ENCODE results near the gene TRIM10.

TRIM10 gene

GRCh38 chr6:30160785-30161531 lies at the start of gene TRIM10:
Gene TRIM10 (minus strand): TSS chr6:30161211. CDS start chr6:30160858, 353 bp downstream.
- no peak for DNase-seq (ENCODE audit: low read depth)
- no peak within 1 kb of the TSS for H3K4me3 ChIP-seq (ENCODE audit: low read depth, low read length)

- no peak for DNase-seq (ENCODE audit: low read depth)
- H3K4me3 ChIP-seq (ENCODE audit: low read depth, low read length): no peak overlapping the region
Measured at GRCh38 chr6:30207619-30208295, 46.7 kb upstream of the TRIM10 start.

GRCh38 chr6:30206799-30207618 lies 46.0 kb upstream of the TRIM10 start:
- no peak for DNase-seq (ENCODE audit: low read depth)
- no peak overlapping the region for H3K4me3 ChIP-seq (ENCODE audit: low read depth, low read length)

GRCh38 chr6:30206152-30206551 lies 45.1 kb upstream of the TRIM10 start:
- no peak overlapping the region for H3K4me3 ChIP-seq (ENCODE audit: low read depth, low read length)
- DNase-seq (ENCODE audit: low read depth): no peak

GRCh38 chr6:30204116-30204515 lies 43.1 kb upstream of the TRIM10 start:
- DNase-seq (ENCODE audit: low read depth): no peak
- H3K4me3 ChIP-seq (ENCODE audit: low read depth, low read length): no peak overlapping the region

GRCh38 chr6:30202366-30202765 lies 41.4 kb upstream of the TRIM10 start:
- H3K4me3 ChIP-seq (ENCODE audit: low read depth, low read length): no peak overlapping the region
- no peak for DNase-seq (ENCODE audit: low read depth)

- DNase-seq (ENCODE audit: low read depth): no peak
- no peak overlapping the region for H3K4me3 ChIP-seq (ENCODE audit: low read depth, low read length)
Measured at GRCh38 chr6:30200551-30201281, 39.7 kb upstream of the TRIM10 start.

- DNase-seq (ENCODE audit: low read depth): no peak
- H3K4me3 ChIP-seq (ENCODE audit: low read depth, low read length): no peak overlapping the region
Measured at GRCh38 chr6:30198166-30199084, 37.4 kb upstream of the TRIM10 start.

GRCh38 chr6:30196376-30196775 lies 35.4 kb upstream of the TRIM10 start:
- H3K4me3 ChIP-seq (ENCODE audit: low read depth, low read length): no peak overlapping the region

GRCh38 chr6:30195951-30196350 lies 34.9 kb upstream of the TRIM10 start:
- no peak for DNase-seq (ENCODE audit: low read depth)
- H3K4me3 ChIP-seq (ENCODE audit: low read depth, low read length): no peak overlapping the region

More at GRCh38 chr6:30196376-30196775, 35.4 kb upstream of the TRIM10 start:
- no peak for DNase-seq (ENCODE audit: low read depth)

- H3K4me3 ChIP-seq (ENCODE audit: low read depth, low read length): no peak overlapping the region
- no peak for DNase-seq (ENCODE audit: low read depth)
Measured at GRCh38 chr6:30194797-30195690, 34.0 kb upstream of the TRIM10 start.

- DNase-seq (ENCODE audit: low read depth): no peak
- no peak overlapping the region for H3K4me3 ChIP-seq (ENCODE audit: low read depth, low read length)
Measured at GRCh38 chr6:30192076-30192475, 31.1 kb upstream of the TRIM10 start.

GRCh38 chr6:30188541-30188940 lies 27.5 kb upstream of the TRIM10 start:
- no peak for DNase-seq (ENCODE audit: low read depth)

GRCh38 chr6:30185846-30186484 lies 25.0 kb upstream of the TRIM10 start:
- no peak for DNase-seq (ENCODE audit: low read depth)
- no peak overlapping the region for H3K4me3 ChIP-seq (ENCODE audit: low read depth, low read length)

More at GRCh38 chr6:30188541-30188940, 27.5 kb upstream of the TRIM10 start:
- H3K4me3 ChIP-seq (ENCODE audit: low read depth, low read length): no peak overlapping the region

- DNase-seq (ENCODE audit: low read depth): no peak
- H3K4me3 ChIP-seq (ENCODE audit: low read depth, low read length): no peak overlapping the region
Measured at GRCh38 chr6:30184417-30185031, 23.5 kb upstream of the TRIM10 start.

GRCh38 chr6:30180145-30180544 lies 19.1 kb upstream of the TRIM10 start:
- no peak overlapping the region for H3K4me3 ChIP-seq (ENCODE audit: low read depth, low read length)
- no peak for DNase-seq (ENCODE audit: low read depth)

- no peak for DNase-seq (ENCODE audit: low read depth)
- H3K4me3 ChIP-seq (ENCODE audit: low read depth, low read length): no peak overlapping the region
Measured at GRCh38 chr6:30178837-30179236, 17.8 kb upstream of the TRIM10 start.
